GM18526 (cell line): ENCODE measurements around the gene SENP6.

Experiments used
- POLR2A ChIP-seq: IDR thresholded peaks from 3 replicates; pipeline ENCODE4 v1.6.1; 2011; ENCODE audit not compliant: insufficient read length; ENCODE audit errors: extremely low read depth

Gene SENP6

GRCh38 chr6:75623491-75623890, 21.8 kb downstream of the SENP6 start:
- no peak for TF ChIP-seq POLR2A

DNA sequence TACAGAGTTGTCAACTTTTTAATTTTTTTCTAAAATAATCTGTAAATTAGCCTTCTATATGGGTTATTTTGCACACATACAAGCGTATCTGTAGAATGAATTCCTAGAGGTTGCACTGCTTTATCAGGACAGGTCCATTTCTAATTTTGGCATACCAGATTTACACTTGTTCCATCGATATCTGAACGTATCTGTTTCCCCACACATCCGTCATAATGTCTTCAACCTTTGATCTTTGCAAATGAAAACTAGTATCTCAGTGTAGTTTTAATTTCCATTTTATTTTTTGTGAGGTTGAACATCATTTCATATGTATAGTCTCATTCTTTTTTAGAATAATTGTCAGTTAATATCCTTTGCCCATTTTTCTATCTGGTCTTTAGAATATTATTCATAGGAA, 22.7 kb downstream of the SENP6 start:
- TF ChIP-seq POLR2A = no peak

DNA sequence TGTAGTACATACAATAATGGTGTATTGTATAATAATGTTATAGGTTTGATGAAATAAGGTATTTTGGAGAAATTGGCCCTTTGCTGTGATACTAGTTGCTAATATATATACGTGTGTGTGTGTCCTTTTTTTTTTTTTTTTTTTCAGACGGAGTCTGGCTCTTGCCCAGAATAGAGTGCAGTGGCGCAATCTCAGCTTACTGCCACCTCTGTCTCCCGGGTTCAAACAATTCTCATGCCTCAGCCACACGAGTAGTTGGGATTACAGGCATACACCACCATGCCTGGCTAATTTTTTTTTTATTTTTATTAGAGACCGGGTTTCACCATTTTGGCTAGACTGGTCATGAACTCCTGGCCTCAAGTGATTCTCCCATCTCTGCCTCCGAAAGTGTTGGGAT, 23.3 kb downstream of the SENP6 start:
- no peak for TF ChIP-seq POLR2A

DNA sequence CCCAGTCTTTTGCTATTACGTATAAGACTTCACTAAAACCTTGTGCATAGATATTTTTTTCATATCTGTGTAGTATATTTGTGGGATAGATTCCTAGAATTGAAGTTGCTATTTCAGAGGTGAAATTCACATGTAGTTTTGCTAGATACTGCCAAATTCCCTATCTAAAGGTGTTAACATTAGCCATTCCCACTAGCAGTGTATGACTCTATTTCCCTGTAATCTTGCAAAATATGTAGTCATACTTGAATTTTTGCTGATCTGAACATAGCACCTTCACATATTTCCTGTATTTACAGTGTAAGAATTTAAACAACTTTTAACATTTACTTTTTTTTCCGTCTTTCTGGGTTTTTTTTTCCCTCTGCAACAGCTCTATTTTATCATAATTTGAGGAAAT, 24.9 kb downstream of the SENP6 start:
- no peak for TF ChIP-seq POLR2A

GRCh38 chr6:75631859-75632635, 30.4 kb downstream of the SENP6 start:
- TF ChIP-seq POLR2A = no peak

- no peak for TF ChIP-seq POLR2A
Observed at GRCh38 chr6:75633045-75633444, 31.4 kb downstream of the SENP6 start.

DNA sequence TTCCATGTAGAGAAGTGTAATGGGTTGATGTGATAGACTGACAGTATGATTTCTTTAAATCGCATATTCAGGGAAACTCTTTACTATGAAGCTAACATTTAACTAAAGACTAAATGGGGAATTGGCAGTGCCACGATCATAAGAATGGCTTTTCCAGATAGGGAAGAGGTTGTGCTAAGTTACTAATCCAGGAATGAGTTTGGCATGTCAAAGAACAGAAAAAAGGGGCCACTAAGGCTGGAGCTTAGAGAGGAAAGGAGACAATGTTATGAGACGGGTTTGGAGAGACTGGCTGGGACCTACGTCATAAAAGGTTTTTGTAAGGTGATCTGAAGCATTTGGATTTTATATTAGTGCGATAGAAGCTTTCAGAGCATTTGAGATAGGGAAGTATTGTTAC, 40.6 kb downstream of the SENP6 start:
- no peak for TF ChIP-seq POLR2A

- TF ChIP-seq POLR2A = no peak
Observed at GRCh38 chr6:75643173-75643572, 41.5 kb downstream of the SENP6 start.

- TF ChIP-seq POLR2A = no peak
Observed at GRCh38 chr6:75656479-75656878, 54.8 kb downstream of the SENP6 start.

GRCh38 chr6:75657327-75657726, 55.6 kb downstream of the SENP6 start:
- TF ChIP-seq POLR2A = no peak

DNA sequence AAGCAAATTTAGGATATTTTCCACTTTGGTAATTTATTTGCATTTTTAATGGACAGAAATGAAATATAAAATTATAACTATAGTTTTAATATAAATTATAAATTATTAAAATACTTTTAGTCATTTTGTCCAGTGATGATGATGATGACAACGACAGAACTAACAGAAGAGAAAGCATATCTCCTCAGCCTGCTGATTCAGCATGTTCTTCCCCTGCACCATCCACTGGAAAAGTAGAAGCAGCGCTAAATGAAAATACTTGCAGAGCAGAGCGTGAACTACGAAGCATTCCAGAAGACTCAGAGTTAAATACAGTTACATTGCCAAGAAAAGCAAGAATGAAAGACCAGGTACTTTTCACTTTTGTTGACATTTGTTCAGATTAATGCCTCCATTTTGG, 64.9 kb downstream of the SENP6 start:
- TF ChIP-seq POLR2A = no peak

- no peak for TF ChIP-seq POLR2A
Observed at GRCh38 chr6:75673884-75674283, 72.2 kb downstream of the SENP6 start.

- TF ChIP-seq POLR2A = no peak
Observed at GRCh38 chr6:75676377-75676776, 74.7 kb downstream of the SENP6 start.

GRCh38 chr6:75689576-75689975, 87.9 kb downstream of the SENP6 start:
- TF ChIP-seq POLR2A = no peak

GRCh38 chr6:75691012-75691411, 89.3 kb downstream of the SENP6 start:
- TF ChIP-seq POLR2A = no peak

DNA sequence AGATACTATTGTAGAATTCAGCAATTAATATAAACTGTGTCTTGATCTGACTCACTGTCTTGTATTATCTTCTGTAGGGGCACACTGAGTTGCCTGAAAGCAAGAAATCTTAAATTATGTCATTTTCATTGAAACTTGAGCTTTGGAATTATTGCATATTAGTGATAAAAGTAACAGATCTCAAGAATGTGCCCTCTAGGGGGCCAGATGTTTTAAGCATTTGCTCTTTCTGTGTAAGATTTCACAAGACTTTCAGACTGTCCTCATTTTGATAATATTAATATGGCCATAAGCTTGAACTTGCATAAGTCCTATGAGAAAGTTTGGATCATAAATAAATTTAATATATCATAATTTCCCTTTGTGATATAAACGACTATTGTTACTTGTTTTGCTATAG, 91.9 kb downstream of the SENP6 start:
- TF ChIP-seq POLR2A = no peak

GRCh38 chr6:75694406-75694805, 92.7 kb downstream of the SENP6 start:
- no peak for TF ChIP-seq POLR2A
